BLaER1 (cell line): Measurements from ENCODE around the gene OR2M2.

Source experiments
- H3K27ac ChIP-seq: shearing (Covaris generic); formaldehyde crosslinking; 2 replicates; pipeline ENCODE4 v1.8.1; 2022
- H3K27me3 ChIP-seq: shearing (Covaris generic); formaldehyde crosslinking; 2 replicates; pipeline ENCODE4 v1.8.1; 2022
- H3K36me3 ChIP-seq: shearing (Covaris generic); formaldehyde crosslinking; 2 replicates; pipeline ENCODE4 v1.8.1; 2022
- H3K4me1 ChIP-seq: shearing (Covaris generic); formaldehyde crosslinking; 2 replicates; pipeline ENCODE4 v1.8.1; 2022
- H3K4me2 ChIP-seq: shearing (Covaris generic); formaldehyde crosslinking; 2 replicates; pipeline ENCODE4 v1.8.1; 2022
- H3K4me3 ChIP-seq: shearing (Covaris generic); formaldehyde crosslinking; 2 replicates; pipeline ENCODE4 v1.8.1; 2022
- H3K9ac ChIP-seq: shearing (Covaris generic); formaldehyde crosslinking; 2 replicates; pipeline ENCODE4 v1.8.1; 2022
- H3K9me3 ChIP-seq: shearing (Covaris generic); formaldehyde crosslinking; 2 replicates; pipeline ENCODE4 v1.8.1; 2022
- H4K20me1 ChIP-seq: shearing (Covaris generic); formaldehyde crosslinking; 2 replicates; pipeline ENCODE4 v1.8.1; 2022
- Cebpa-rat ChIP-seq: shearing (Covaris generic); IDR thresholded peaks from 2 replicates; pipeline ENCODE4 v1.8.1; 2022

OR2M2 gene

GRCh38 chr1:248165186-248165585 lies 9.4 kb upstream of the OR2M2 start:
- H3K4me3 ChIP-seq: no peak overlapping the region
- no peak overlapping the region for H3K9ac ChIP-seq
- no peak overlapping the region for H3K4me2 ChIP-seq
- no peaks in the 10 kb centered on the region for H3K27me3 ChIP-seq
- no peaks in the 10 kb centered on the region for H4K20me1 ChIP-seq
- H3K4me1 ChIP-seq: no peaks in the 10 kb centered on the region
- no peaks in the 10 kb centered on the region for H3K36me3 ChIP-seq
- no peaks in the 10 kb centered on the region; the same call in 1 of the 2 replicates for H3K9me3 ChIP-seq
- TF ChIP-seq Cebpa-rat: no peak
- H3K27ac ChIP-seq: no peak overlapping the region

GRCh38 chr1:248183996-248184395 lies 9.4 kb downstream of the OR2M2 start:
- Histone ChIP-seq H4K20me1 (no peaks in the 10 kb centered on the region), H3K4me2 (no peak overlapping the region), H3K9me3 (no peaks in the 10 kb centered on the region), H3K27ac (no peak overlapping the region), H3K36me3 (no peaks in the 10 kb centered on the region), H3K4me1 (no peaks in the 10 kb centered on the region), H3K27me3 (no peaks in the 10 kb centered on the region), H3K4me3 (no peak overlapping the region), H3K9ac (no peak overlapping the region)
- no peak for TF ChIP-seq Cebpa-rat

GRCh38 chr1:248187363-248187762 lies 12.7 kb downstream of the OR2M2 start:
- H3K27ac ChIP-seq: no peak overlapping the region
- no peak overlapping the region for H3K9ac ChIP-seq
- no peak for TF ChIP-seq Cebpa-rat
- H3K4me2 ChIP-seq: no peak overlapping the region
- H4K20me1 ChIP-seq: no peaks in the 10 kb centered on the region
- H3K9me3 ChIP-seq: no peaks in the 10 kb centered on the region
- H3K27me3 ChIP-seq: no peaks in the 10 kb centered on the region
- H3K36me3 ChIP-seq: no peaks in the 10 kb centered on the region
- H3K4me3 ChIP-seq: no peak overlapping the region
- H3K4me1 ChIP-seq: no peaks in the 10 kb centered on the region

GRCh38 chr1:248189026-248189425 lies 14.4 kb downstream of the OR2M2 start:
- Histone ChIP-seq H3K27ac (no peak overlapping the region), H3K27me3 (no peaks in the 10 kb centered on the region), H4K20me1 (no peaks in the 10 kb centered on the region), H3K36me3 (no peaks in the 10 kb centered on the region), H3K4me3 (no peak overlapping the region), H3K9ac (no peak overlapping the region), H3K4me2 (no peak overlapping the region), H3K9me3 (peaks cover 13% of the 10 kb centered on the region; the same call in 1 of the 2 replicates), H3K4me1 (no peaks in the 10 kb centered on the region)
- TF ChIP-seq Cebpa-rat: no peak

- H3K4me2 ChIP-seq: no peak overlapping the region
- no peak overlapping the region for H3K4me3 ChIP-seq
- no peak for TF ChIP-seq Cebpa-rat
- H3K36me3 ChIP-seq: no peaks in the 10 kb centered on the region
- H3K27ac ChIP-seq: no peak overlapping the region
- no peaks in the 10 kb centered on the region for H3K27me3 ChIP-seq
- H3K9me3 ChIP-seq: peaks cover 20% of the 10 kb centered on the region; the same call in 1 of the 2 replicates
- no peaks in the 10 kb centered on the region for H4K20me1 ChIP-seq
- H3K9ac ChIP-seq: no peak overlapping the region
- no peaks in the 10 kb centered on the region for H3K4me1 ChIP-seq
Observed at GRCh38 chr1:248194117-248194516, 19.5 kb downstream of the OR2M2 start.

GRCh38 chr1:248196965-248197364 lies 22.3 kb downstream of the OR2M2 start, which contains the start of gene OR2M3:
Gene OR2M3, plus strand, starts transcription at chr1:248197265. Its CDS starts 5,803 bp downstream, at chr1:248203068.
- no peak within 1 kb of the TSS for H3K4me2 ChIP-seq
- no peak within 1 kb of the TSS for H3K9ac ChIP-seq
- no peak within 1 kb of the TSS for H3K4me3 ChIP-seq
- no peak within 1 kb of the TSS for H3K27ac ChIP-seq
- TF ChIP-seq Cebpa-rat: no peak
- no peaks in the 10 kb centered on the region for H3K4me1 ChIP-seq
- H3K9me3 ChIP-seq: peaks cover 20% of the 10 kb centered on the region; the same call in 1 of the 2 replicates
- H4K20me1 ChIP-seq: no peaks in the 10 kb centered on the region
- no peaks in the 10 kb centered on the region for H3K27me3 ChIP-seq
- H3K36me3 ChIP-seq: no peaks in the 10 kb centered on the region

GRCh38 chr1:248215880-248216279 lies 41.3 kb downstream of the OR2M2 start:
- H3K4me1 ChIP-seq: no peaks in the 10 kb centered on the region
- no peak overlapping the region for H3K4me3 ChIP-seq
- H3K4me2 ChIP-seq: no peak overlapping the region
- no peak overlapping the region for H3K27ac ChIP-seq
- H3K36me3 ChIP-seq: no peaks in the 10 kb centered on the region
- H3K9ac ChIP-seq: no peak overlapping the region
- H3K9me3 ChIP-seq: 0 out of 2 replicates have a peak, but pooled peaks cover 4% of the 10 kb centered on the region
- TF ChIP-seq Cebpa-rat: no peak
- no peaks in the 10 kb centered on the region for H4K20me1 ChIP-seq
- no peaks in the 10 kb centered on the region for H3K27me3 ChIP-seq

GRCh38 chr1:248225537-248225936 lies 50.9 kb downstream of the OR2M2 start:
- no peak overlapping the region for H3K4me2 ChIP-seq
- no peaks in the 10 kb centered on the region for H4K20me1 ChIP-seq
- H3K27ac ChIP-seq: no peak overlapping the region
- 0 out of 2 replicates have a peak, but pooled peaks cover 4% of the 10 kb centered on the region for H3K9me3 ChIP-seq
- no peaks in the 10 kb centered on the region for H3K36me3 ChIP-seq
- H3K27me3 ChIP-seq: no peaks in the 10 kb centered on the region
- H3K4me1 ChIP-seq: no peaks in the 10 kb centered on the region
- no peak overlapping the region for H3K4me3 ChIP-seq
- TF ChIP-seq Cebpa-rat: no peak
- no peak overlapping the region for H3K9ac ChIP-seq

- H3K4me3 ChIP-seq: no peak overlapping the region
- H3K36me3 ChIP-seq: no peaks in the 10 kb centered on the region
- no peak for TF ChIP-seq Cebpa-rat
- H3K4me2 ChIP-seq: no peak overlapping the region
- no peaks in the 10 kb centered on the region for H4K20me1 ChIP-seq
- H3K27me3 ChIP-seq: no peaks in the 10 kb centered on the region
- H3K27ac ChIP-seq: no peak overlapping the region
- H3K9me3 ChIP-seq: no peaks in the 10 kb centered on the region
- H3K4me1 ChIP-seq: no peaks in the 10 kb centered on the region
- H3K9ac ChIP-seq: no peak overlapping the region
Observed at GRCh38 chr1:248229360-248229908, 54.8 kb downstream of the OR2M2 start.
